GM18526 (cell line): ENCODE measurements around the gene TBC1D16.

Experiments used
- POLR2A ChIP-seq: IDR thresholded peaks from 3 replicates; pipeline ENCODE4 v1.6.1; 2011; ENCODE audit not compliant: insufficient read length; ENCODE audit errors: extremely low read depth

Gene TBC1D16

GRCh38 chr17:79915850-79916430 is 119.7 kb downstream of the TBC1D16 start:
- TF ChIP-seq POLR2A: no peak

- no peak for TF ChIP-seq POLR2A
These were observed 120.6 kb downstream of the TBC1D16 start for GRCh38 chr17:79914813-79915740.

- TF ChIP-seq POLR2A: no peak
These were observed 121.5 kb downstream of the TBC1D16 start for GRCh38 chr17:79913896-79914812.

- no peak for TF ChIP-seq POLR2A
These were observed 122.2 kb downstream of the TBC1D16 start for GRCh38 chr17:79913451-79913850.

GRCh38 chr17:79912552-79913330 is 122.9 kb downstream of the TBC1D16 start:
- TF ChIP-seq POLR2A: no peak

GRCh38 chr17:79911430-79912399 is 124.0 kb downstream of the TBC1D16 start:
- TF ChIP-seq POLR2A: no peak

- TF ChIP-seq POLR2A: no peak
These were observed 124.7 kb downstream of the TBC1D16 start for GRCh38 chr17:79910985-79911361.

GRCh38 chr17:79909121-79909520 is 126.6 kb downstream of the TBC1D16 start:
- no peak for TF ChIP-seq POLR2A

- no peak for TF ChIP-seq POLR2A
These were observed 127.8 kb downstream of the TBC1D16 start for GRCh38 chr17:79907850-79908249.

- TF ChIP-seq POLR2A: no peak
These were observed 128.4 kb downstream of the TBC1D16 start for GRCh38 chr17:79907217-79907715.

- no peak for TF ChIP-seq POLR2A
These were observed 129.8 kb downstream of the TBC1D16 start for GRCh38 chr17:79905832-79906231.

GRCh38 chr17:79904865-79905264 is 130.8 kb downstream of the TBC1D16 start:
- no peak for TF ChIP-seq POLR2A

- TF ChIP-seq POLR2A: no peak
These were observed 133.4 kb downstream of the TBC1D16 start for GRCh38 chr17:79902146-79902791.
